IPS DF 4.7 (cell line): Measurements from ENCODE around the gene RITA1.

Source experiments
- DNase-seq: peaks from one replicate; pipeline ENCODE4 v3.0.0-alpha.2; 2013; ENCODE audit warnings: low spot score; ENCODE audit errors: extremely low read depth

RITA1 gene

GRCh38 chr12:113152835-113153814 is 32.4 kb upstream of the RITA1 start:
- DNase-seq = no peak

GRCh38 chr12:113154351-113154973 is 31.1 kb upstream of the RITA1 start:
- no peak for DNase-seq

GRCh38 chr12:113155060-113155459 is 30.5 kb upstream of the RITA1 start:
- DNase-seq = no peak

GRCh38 chr12:113155646-113156045 is 29.9 kb upstream of the RITA1 start:
- no peak for DNase-seq

- DNase-seq = no peak
Observed at GRCh38 chr12:113157218-113157859, 28.2 kb upstream of the RITA1 start.

GRCh38 chr12:113158439-113159203 is 26.9 kb upstream of the RITA1 start:
- DNase-seq = no peak

GRCh38 chr12:113159937-113160336 is 25.6 kb upstream of the RITA1 start:
- no peak for DNase-seq

GRCh38 chr12:113161415-113162016 is 24.0 kb upstream of the RITA1 start:
- peak; percentile 82 for DNase-seq

- DNase-seq = no peak
Observed at GRCh38 chr12:113162102-113163029, 23.2 kb upstream of the RITA1 start.

- no peak for DNase-seq
Observed at GRCh38 chr12:113163030-113163360, 22.5 kb upstream of the RITA1 start.

- no peak for DNase-seq
Observed at GRCh38 chr12:113164014-113164413, 21.5 kb upstream of the RITA1 start.

GRCh38 chr12:113165521-113166450 is 19.7 kb upstream of the RITA1 start:
- no peak for DNase-seq

- no peak for DNase-seq
Observed at GRCh38 chr12:113167868-113168267, 17.7 kb upstream of the RITA1 start.

- DNase-seq = no peak
Observed at GRCh38 chr12:113169697-113170096, 15.8 kb upstream of the RITA1 start.

- no peak for DNase-seq
Observed at GRCh38 chr12:113170457-113170856, 15.1 kb upstream of the RITA1 start.

- no peak for DNase-seq
Observed at GRCh38 chr12:113170926-113171325, 14.6 kb upstream of the RITA1 start.

- DNase-seq = no peak
Observed at GRCh38 chr12:113171543-113171942, 14.0 kb upstream of the RITA1 start.

- DNase-seq = no peak
Observed at GRCh38 chr12:113172185-113172584, 13.3 kb upstream of the RITA1 start.
